ENCODE results near the gene ANKRD34C. TPM values are rescaled to one million over a fixed set of nuclear protein-coding genes. Genes with fewer than 3 reads are reported as not detected.

Gene ANKRD34C
- not detected in 2 replicates for polyA plus RNA-seq (2011; rRNA removed)
- polyA plus RNA-seq (2012; cell fraction: cytosol; rRNA removed), result not detected in 2 replicates
- polyA plus RNA-seq (2012; cell fraction: nucleus; rRNA removed), result not detected in 2 replicates
- polyA plus RNA-seq (2017; fragmentation: RNase III; extraction: RNeasy Plus Mini Kit Qiagen cat#74134 plus additional on column Dnase treatment), result not detected in 3 replicates
- not detected in 2 replicates for polyA minus RNA-seq (2011; rRNA and poly(A)+ RNA removed)

DNA sequence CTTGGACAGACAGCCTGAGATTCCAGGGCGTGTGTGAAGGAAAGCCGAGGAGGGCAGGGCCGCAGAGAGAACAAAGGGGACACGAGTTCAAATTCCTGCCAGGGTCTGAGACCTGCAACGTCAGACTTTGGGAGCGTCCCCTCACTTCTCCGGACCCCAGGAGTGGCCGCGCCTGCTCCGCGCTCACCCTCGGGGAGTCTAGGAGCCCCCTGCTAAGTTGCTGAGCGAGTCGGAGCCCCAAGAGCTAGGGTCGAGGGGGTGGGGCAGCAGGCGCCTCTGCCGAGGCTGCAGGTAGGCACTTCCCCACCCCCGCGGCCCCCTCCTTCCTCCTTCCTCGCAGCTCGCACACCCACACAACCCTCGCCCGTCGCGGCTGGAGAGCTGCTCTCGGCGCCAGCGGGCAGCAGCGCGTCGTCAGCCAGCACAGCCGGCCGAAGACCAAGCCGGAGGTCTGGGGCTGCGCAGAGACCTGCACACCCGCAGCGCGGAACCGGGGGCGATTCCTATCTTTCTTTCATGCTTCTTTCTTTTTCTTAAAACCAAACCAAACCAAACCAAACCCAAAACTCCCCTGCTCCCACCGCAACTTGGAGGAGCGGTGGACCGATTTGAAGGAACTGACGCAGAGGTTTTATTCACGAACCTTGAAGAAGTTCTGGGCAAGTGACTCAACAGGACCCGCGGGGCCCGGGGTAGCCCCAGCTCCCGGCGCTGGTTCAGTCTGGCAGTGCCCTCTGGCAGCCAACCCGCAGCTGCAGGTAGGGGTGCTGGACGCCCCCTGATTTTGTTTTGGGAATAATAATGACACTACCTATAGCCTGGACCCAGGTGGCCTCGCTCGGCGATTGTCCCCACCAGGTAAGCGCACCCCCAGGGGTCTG is at the start of gene ANKRD34C:
ANKRD34C (plus strand) TSS at position 352 of the 881 bp plus-strand sequence. CDS start 10,563 bp downstream, outside the sequence.
- Histone ChIP-seq H3K4me1 (no peaks in the 10 kb centered on the region), H3K27ac (no peak within 1 kb of the TSS), H3K4me2 (peak within 1 kb of the TSS; percentile 50; the same call in 2 of the 3 replicates), H3K9me3 (no peaks in the 10 kb centered on the region), H3K4me3 (no peak within 1 kb of the TSS)
- DNase-seq (ENCODE audit: low read depth in 1 of 2, low spot score in 1 of 2) (no peak), FAIRE-seq (no peak), ATAC-seq (no peak; a peak in 1 of 6 replicates)
- ChIA-PET POLR2A (no interaction called here), CTCF (interaction anchor here (1.1 kb wide), 1 partner anchor 191 kb away, joined by 3 read pairs; no protein-coding TSS in a partner anchor)
- TF ChIP-seq, protein P1, sequence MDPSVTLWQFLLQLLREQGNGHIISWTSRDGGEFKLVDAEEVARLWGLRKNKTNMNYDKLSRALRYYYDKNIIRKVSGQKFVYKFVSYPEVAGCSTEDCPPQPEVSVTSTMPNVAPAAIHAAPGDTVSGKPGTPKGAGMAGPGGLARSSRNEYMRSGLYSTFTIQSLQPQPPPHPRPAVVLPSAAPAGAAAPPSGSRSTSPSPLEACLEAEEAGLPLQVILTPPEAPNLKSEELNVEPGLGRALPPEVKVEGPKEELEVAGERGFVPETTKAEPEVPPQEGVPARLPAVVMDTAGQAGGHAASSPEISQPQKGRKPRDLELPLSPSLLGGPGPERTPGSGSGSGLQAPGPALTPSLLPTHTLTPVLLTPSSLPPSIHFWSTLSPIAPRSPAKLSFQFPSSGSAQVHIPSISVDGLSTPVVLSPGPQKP (IDR thresholded peaks at IDR 0.05; ENCODE audit: low read depth, low read length), result no peak
- TF ChIP-seq, protein P2, sequence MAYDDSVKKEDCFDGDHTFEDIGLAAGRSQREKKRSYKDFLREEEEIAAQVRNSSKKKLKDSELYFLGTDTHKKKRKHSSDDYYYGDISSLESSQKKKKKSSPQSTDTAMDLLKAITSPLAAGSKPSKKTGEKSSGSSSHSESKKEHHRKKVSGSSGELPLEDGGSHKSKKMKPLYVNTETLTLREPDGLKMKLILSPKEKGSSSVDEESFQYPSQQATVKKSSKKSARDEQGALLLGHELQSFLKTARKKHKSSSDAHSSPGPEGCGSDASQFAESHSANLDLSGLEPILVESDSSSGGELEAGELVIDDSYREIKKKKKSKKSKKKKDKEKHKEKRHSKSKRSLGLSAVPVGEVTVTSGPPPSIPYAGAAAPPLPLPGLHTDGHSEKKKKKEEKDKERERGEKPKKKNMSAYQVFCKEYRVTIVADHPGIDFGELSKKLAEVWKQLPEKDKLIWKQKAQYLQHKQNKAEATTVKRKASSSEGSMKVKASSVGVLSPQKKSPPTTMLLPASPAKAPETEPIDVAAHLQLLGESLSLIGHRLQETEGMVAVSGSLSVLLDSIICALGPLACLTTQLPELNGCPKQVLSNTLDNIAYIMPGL (CRISPR knock-in tag; IDR thresholded peaks at IDR 0.05; ENCODE audit: borderline replicate concordance), result no peak
- TF ChIP-seq RAD21 (conservative IDR thresholded peaks at IDR 0.05 in 1 of 2, IDR thresholded peaks at IDR 0.05 in 1 of 2) (no peak), HDAC2 (IDR thresholded peaks at IDR 0.05) (no peak), BHLHE40 (IDR thresholded peaks at IDR 0.05; ENCODE audit: low read depth, low read length) (no peak), KDM1A (IDR thresholded peaks at IDR 0.05; ENCODE audit: low read depth) (no peak), TFCP2L1 (CRISPR knock-in tag; IDR thresholded peaks at IDR 0.05) (no peak), ZFP36 (IDR thresholded peaks at IDR 0.05; ENCODE audit: borderline replicate concordance, partially characterized antibody) (no peak), SREBF2 (IDR thresholded peaks at IDR 0.05) (no peak)
- WGBS (ENCODE audit: missing lambda C conversion rate), result 40% methylated on average over 47 of the region's 56 CpGs

DNA sequence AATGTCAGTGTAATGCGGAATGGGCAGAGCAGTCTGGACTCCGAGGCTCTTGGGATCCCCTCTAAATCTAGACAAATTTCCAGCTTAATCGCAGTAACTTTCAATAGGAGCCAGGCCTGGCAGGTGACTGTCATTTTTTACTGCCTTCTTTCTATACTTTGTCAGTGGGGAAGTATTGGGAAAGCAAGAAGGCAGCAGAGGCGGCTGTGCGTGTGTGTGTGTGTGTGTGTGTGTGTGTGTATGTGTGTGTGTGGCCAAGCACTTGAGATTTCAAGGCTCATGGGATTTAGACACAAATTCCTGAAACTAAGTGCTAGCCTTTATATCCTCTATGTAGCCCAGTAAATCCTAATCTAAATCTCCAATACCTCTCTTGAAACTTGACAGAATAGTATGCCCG is 49.3 kb upstream of the ANKRD34C start:
- DNase-seq (ENCODE audit: low read depth in 1 of 2, low spot score in 1 of 2) (no peak), FAIRE-seq (no peak), ATAC-seq (no peak)
- TF ChIP-seq FOXS1 (CRISPR knock-in tag; IDR thresholded peaks at IDR 0.05) (no peak), ZSCAN20 (CRISPR knock-in tag; IDR thresholded peaks at IDR 0.05) (no peak), MAFK (IDR thresholded peaks at IDR 0.05; ENCODE audit: partially characterized antibody) (no peak), ZFP36 (IDR thresholded peaks at IDR 0.05; ENCODE audit: borderline replicate concordance, partially characterized antibody) (no peak), ZC3H11A (IDR thresholded peaks at IDR 0.05) (no peak), CBX2 (IDR thresholded peaks at IDR 0.05; ENCODE audit: borderline replicate concordance, low read depth) (no peak)
- 41% methylated on average over 6 of the region's 6 CpGs for WGBS (ENCODE audit: missing lambda C conversion rate)
- CTCF ChIA-PET, result interaction anchor here (0.7 to 1.4 kb wide), 2 partner anchors 10 to 48 kb away, joined by 3 read pairs; no protein-coding TSS in a partner anchor
- no peak overlapping the region for H3K27ac ChIP-seq
- no peak overlapping the region for H3K4me3 ChIP-seq
- H3K9me3 ChIP-seq, result peaks cover 15% of the 10 kb centered on the region; the same call in 2 of the 3 replicates
- POLR2A ChIA-PET, result no interaction called here
- H3K4me2 ChIP-seq, result no peak overlapping the region
- no peaks in the 10 kb centered on the region for H3K4me1 ChIP-seq

DNA sequence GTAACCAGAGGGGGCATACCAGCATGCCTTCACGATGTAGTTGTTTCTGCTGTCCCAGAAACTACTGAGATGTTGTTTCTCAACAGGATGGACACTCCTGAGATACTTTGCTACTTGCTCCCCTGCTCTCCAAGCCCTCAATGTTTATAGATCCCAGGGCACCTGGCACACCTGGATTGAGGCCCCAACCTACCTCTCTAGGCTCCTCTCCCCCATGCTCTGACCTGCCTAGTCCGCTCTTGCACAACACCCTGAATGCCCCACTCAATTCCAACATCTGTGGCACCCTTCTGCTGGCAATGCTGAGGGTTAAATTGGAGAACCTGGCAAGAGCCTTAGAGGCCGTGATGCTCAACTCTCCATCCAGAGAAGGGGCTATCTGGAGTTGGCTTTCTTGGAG is 42.5 kb upstream of the ANKRD34C start:
- H3K27ac ChIP-seq, result no peak overlapping the region
- no peak overlapping the region for H3K4me3 ChIP-seq
- no peak for ATAC-seq
- H3K9me3 ChIP-seq, result no peaks in the 10 kb centered on the region
- DNase-seq (ENCODE audit: low read depth in 1 of 2, low spot score in 1 of 2), result no peak
- FAIRE-seq, result no peak
- 2% methylated on average over 3 of the region's 3 CpGs for WGBS (ENCODE audit: missing lambda C conversion rate)
- TF ChIP-seq ZSCAN20 (CRISPR knock-in tag; IDR thresholded peaks at IDR 0.05) (no peak), KDM1A (IDR thresholded peaks at IDR 0.05; ENCODE audit: low read depth) (no peak), SREBF2 (IDR thresholded peaks at IDR 0.05) (no peak), MAFK (IDR thresholded peaks at IDR 0.05; ENCODE audit: partially characterized antibody) (no peak), HOXB5 (CRISPR knock-in tag; IDR thresholded peaks at IDR 0.05) (no peak), NPAS2 (CRISPR knock-in tag; IDR thresholded peaks at IDR 0.05; ENCODE audit: borderline replicate concordance) (no peak), HOXA7 (CRISPR knock-in tag; IDR thresholded peaks at IDR 0.05) (no peak), CBX8 (IDR thresholded peaks at IDR 0.05) (no peak), CHD4 (IDR thresholded peaks at IDR 0.05; ENCODE audit: borderline replicate concordance) (no peak), KDM5A (IDR thresholded peaks at IDR 0.05) (no peak), PHF8 (IDR thresholded peaks at IDR 0.05; ENCODE audit: borderline replicate concordance, low read depth) (no peak)
- TF ChIP-seq, protein P3, sequence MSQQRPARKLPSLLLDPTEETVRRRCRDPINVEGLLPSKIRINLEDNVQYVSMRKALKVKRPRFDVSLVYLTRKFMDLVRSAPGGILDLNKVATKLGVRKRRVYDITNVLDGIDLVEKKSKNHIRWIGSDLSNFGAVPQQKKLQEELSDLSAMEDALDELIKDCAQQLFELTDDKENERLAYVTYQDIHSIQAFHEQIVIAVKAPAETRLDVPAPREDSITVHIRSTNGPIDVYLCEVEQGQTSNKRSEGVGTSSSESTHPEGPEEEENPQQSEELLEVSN (IDR thresholded peaks at IDR 0.05; ENCODE audit: borderline replicate concordance, low read depth), result no peak
- TF ChIP-seq, protein P1 (IDR thresholded peaks at IDR 0.05; ENCODE audit: low read depth, low read length), result no peak
- no peak overlapping the region for H3K4me2 ChIP-seq
- POLR2A ChIA-PET, result no interaction called here
- CTCF ChIA-PET, result interaction anchor here (1.7 kb wide), 1 partner anchor 11 kb away, joined by 3 read pairs; no protein-coding TSS in a partner anchor
- no peaks in the 10 kb centered on the region for H3K4me1 ChIP-seq
